Mesendoderm (in vitro differentiated cells): ENCODE data around the gene PSMA7.

ENCODE experiments used
- DNase-seq: peaks from one replicate; pipeline ENCODE4 v3.0.0; 2013
- H2AK5ac ChIP-seq: 2 replicates; pipeline ENCODE4 v1.6.1; 2013; ENCODE audit warnings: low read length, inconsistent platforms
- H2BK120ac ChIP-seq: 2 replicates; pipeline ENCODE4 v1.6.1; 2013; ENCODE audit warnings: low read depth, mild to moderate bottlenecking, low read length, moderate library complexity, mixed read lengths
- H2BK15ac ChIP-seq: replicated peaks from 2 replicates; pipeline ENCODE4 v1.6.1; 2013; ENCODE audit warnings: low read depth, mild to moderate bottlenecking, moderate library complexity
- H2BK5ac ChIP-seq: 2 replicates; pipeline ENCODE4 v1.6.1; 2013; ENCODE audit warnings: low read length, inconsistent platforms
- H3K18ac ChIP-seq: 2 replicates; pipeline ENCODE4 v1.6.1; 2013; ENCODE audit warnings: mild to moderate bottlenecking, low read length, mixed read lengths
- H3K23ac ChIP-seq: one replicate; pipeline ENCODE4 v1.6.1; 2013; ENCODE audit warnings: low read length
- H3K27ac ChIP-seq: 2 replicates; pipeline ENCODE4 v1.5.1; 2013; ENCODE audit warnings: low read depth, mild to moderate bottlenecking, inconsistent platforms, low read length, moderate library complexity
- H3K27me3 ChIP-seq: 2 replicates; pipeline ENCODE4 v1.6.1; 2013; ENCODE audit warnings: low read length, control low read depth, mild to moderate bottlenecking, inconsistent platforms; ENCODE audit not compliant: insufficient read depth, poor library complexity
- H3K36me3 ChIP-seq: 2 replicates; pipeline ENCODE4 v1.6.1; 2013; ENCODE audit warnings: low read length, inconsistent platforms; ENCODE audit not compliant: control insufficient read depth, insufficient read depth
- H3K4ac ChIP-seq: one replicate; pipeline ENCODE4 v1.6.1; 2013; ENCODE audit warnings: low read depth, mild to moderate bottlenecking, low read length, moderate library complexity
- H3K4me1 ChIP-seq: 2 replicates; pipeline ENCODE4 v1.6.1; 2013; ENCODE audit warnings: low read depth, low read length, inconsistent platforms; ENCODE audit not compliant: control insufficient read depth
- H3K4me2 ChIP-seq: 2 replicates; pipeline ENCODE4 v1.6.1; 2013; ENCODE audit warnings: low read length
- H3K4me3 ChIP-seq: 2 replicates; pipeline ENCODE4 v1.5.1; 2013; ENCODE audit warnings: mild to moderate bottlenecking, low read length
- H3K56ac ChIP-seq: one replicate; pipeline ENCODE4 v1.6.1; 2013; ENCODE audit warnings: low read length
- H3K79me1 ChIP-seq: 2 replicates; pipeline ENCODE4 v1.6.1; 2013; ENCODE audit warnings: low read length, inconsistent platforms
- H3K79me2 ChIP-seq: 2 replicates; pipeline ENCODE4 v1.6.1; 2013; ENCODE audit warnings: mild to moderate bottlenecking, low read length; ENCODE audit not compliant: control insufficient read depth, insufficient read depth
- H3K9ac ChIP-seq: 2 replicates; pipeline ENCODE4 v1.6.1; 2013; ENCODE audit warnings: low read length, inconsistent platforms
- H4K5ac ChIP-seq: one replicate; pipeline ENCODE4 v1.6.1; 2013; ENCODE audit warnings: low read length
- H4K8ac ChIP-seq: one replicate; pipeline ENCODE4 v1.6.1; 2013; ENCODE audit warnings: low read depth, mild to moderate bottlenecking, control low read depth, low read length, moderate library complexity
- WGBS: extraction: QIAGEN DNeasy Blood & Tissue Kit; methylation state at CpG from one replicate; pipeline ENCODE4 v1.1.7; 2013; ENCODE audit warnings: low lambda C conversion rate, missing lambda C conversion rate; ENCODE audit not compliant: insufficient coverage; ENCODE audit errors: extremely low coverage; 5-methylcytosine and 5-hydroxymethylcytosine counted together

PSMA7 gene

DNA sequence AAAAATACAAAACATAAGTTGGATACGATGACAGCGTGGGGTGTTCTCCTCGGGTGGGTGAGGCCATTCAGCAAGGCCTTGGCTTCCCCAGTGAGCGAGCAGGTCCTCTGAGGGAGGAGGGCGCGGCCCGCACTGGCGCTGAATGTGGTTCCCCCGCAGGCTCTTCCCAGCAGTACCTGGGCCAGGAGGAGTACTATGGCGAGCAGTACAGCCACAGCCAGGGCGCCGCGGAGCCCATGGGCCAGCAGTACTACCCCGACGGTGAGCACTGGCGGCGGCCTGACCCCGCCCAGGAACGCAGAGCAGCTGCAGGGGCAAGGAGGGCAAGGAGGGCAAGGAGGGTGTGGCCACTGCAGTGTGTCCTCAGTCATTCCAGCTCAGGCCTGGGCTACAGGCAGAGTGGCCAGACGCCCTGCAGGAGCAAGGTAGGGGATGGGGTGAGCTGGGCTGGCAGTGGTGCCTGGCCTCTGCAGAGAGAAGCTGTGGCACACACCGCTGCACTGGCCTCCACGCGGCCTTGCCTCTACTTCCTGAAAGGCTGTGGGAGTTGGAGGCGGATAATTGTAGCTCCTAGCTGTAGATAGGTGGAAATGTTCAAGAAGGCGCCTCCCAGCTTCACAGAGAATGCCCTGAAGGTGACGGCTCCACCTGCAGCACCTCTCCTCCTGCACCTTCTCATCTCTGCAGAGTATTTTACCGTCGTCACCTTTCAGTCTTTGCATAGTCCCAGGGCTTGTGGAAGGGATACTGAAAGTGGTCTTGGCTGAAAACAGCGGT is 21.0 kb upstream of the PSMA7 start:
- Histone ChIP-seq H3K27me3 (no peaks in the 10 kb centered on the region), H3K4me2 (no peak overlapping the region), H3K23ac (no peak overlapping the region), H2BK15ac (no peak overlapping the region), H4K8ac (no peak overlapping the region), H4K5ac (no peak overlapping the region), H2BK5ac (no peak overlapping the region), H3K4me1 (no peaks in the 10 kb centered on the region), H3K4me3 (no peak overlapping the region), H3K36me3 (peaks cover 14% of the 10 kb centered on the region), H3K79me2 (peaks cover under 1% of the 10 kb centered on the region), H3K56ac (no peak overlapping the region), H2AK5ac (no peak overlapping the region), H3K27ac (no peak overlapping the region), H2BK120ac (no peak overlapping the region), H3K9ac (no peak overlapping the region), H3K79me1 (peaks cover 2% of the 10 kb centered on the region), H3K4ac (no peak overlapping the region), H3K18ac (no peak overlapping the region)
- no peak for DNase-seq
- no CpG with 5 or more reads among the region's 29 CpGs for WGBS

DNA sequence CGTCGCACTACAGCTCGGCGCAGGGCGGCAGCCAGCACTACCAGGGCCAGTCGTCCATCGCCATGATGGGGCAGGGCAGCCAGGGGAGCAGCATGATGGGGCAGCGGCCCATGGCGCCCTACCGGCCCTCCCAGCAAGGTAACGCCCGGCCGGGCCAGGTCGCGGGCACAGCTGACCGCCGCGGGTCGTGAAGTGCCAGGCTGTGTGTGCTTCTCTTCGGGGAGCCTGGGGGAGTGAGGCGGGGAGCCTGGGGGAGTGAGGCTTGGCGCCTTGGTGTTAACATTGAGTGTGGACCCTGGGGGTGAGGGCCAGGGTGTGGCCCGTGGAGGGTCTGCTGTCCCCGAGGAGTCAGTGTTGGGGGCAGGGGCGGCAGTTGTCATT is 20.3 kb upstream of the PSMA7 start:
- no peak overlapping the region for H3K23ac ChIP-seq
- no peak overlapping the region for H2BK5ac ChIP-seq
- DNase-seq, result no peak
- H3K79me1 ChIP-seq, result peaks cover 6% of the 10 kb centered on the region
- H3K36me3 ChIP-seq, result peaks cover 14% of the 10 kb centered on the region
- no peak overlapping the region for H4K8ac ChIP-seq
- no peak overlapping the region for H3K4me2 ChIP-seq
- H3K27ac ChIP-seq, result no peak overlapping the region
- peaks cover 6% of the 10 kb centered on the region for H3K79me2 ChIP-seq
- H4K5ac ChIP-seq, result no peak overlapping the region
- H3K56ac ChIP-seq, result no peak overlapping the region
- H3K18ac ChIP-seq, result no peak overlapping the region
- H3K4ac ChIP-seq, result no peak overlapping the region
- H2AK5ac ChIP-seq, result no peak overlapping the region
- H3K4me1 ChIP-seq, result no peaks in the 10 kb centered on the region
- no peak overlapping the region for H3K9ac ChIP-seq
- H3K27me3 ChIP-seq, result no peaks in the 10 kb centered on the region
- no peak overlapping the region for H2BK120ac ChIP-seq
- no peak overlapping the region for H2BK15ac ChIP-seq
- no CpG with 5 or more reads among the region's 25 CpGs for WGBS
- H3K4me3 ChIP-seq, result no peak overlapping the region

DNA sequence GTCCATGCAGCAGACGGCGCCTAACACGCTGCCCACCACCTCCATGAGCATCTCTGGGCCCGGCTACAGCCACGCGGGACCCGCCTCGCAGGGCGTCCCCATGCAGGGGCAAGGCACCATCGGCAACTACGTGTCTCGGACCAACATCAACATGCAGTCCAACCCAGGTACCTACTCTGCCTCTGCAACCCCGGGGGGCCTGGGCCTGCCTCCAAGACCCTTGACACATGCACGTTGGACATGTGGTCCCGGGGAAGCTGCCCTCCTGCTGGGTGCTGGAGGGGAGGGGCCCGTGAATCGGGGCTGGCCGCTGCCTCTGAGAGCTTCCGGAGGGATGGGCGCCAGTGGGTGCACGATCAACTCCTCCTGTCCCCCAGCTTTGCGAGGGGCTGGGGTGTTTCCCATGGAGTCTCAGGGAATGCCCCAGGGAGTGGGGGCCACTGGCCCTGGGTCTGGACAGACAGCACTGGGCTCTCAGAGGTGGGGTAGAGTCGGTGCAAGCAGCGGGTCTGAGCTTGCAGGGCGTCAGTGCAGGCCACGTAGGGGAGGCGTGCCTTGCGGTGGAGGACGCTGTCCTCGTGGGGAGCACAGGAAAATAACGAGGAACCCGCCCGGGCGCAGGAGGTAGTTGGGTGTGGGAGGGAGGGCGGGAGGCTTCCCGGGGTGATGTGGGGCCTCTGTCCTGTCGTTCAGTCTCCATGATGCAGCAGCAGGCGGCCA is 19.7 kb upstream of the PSMA7 start:
- WGBS, result no CpG with 5 or more reads among the region's 38 CpGs
- H4K8ac ChIP-seq, result no peak overlapping the region

DNA sequence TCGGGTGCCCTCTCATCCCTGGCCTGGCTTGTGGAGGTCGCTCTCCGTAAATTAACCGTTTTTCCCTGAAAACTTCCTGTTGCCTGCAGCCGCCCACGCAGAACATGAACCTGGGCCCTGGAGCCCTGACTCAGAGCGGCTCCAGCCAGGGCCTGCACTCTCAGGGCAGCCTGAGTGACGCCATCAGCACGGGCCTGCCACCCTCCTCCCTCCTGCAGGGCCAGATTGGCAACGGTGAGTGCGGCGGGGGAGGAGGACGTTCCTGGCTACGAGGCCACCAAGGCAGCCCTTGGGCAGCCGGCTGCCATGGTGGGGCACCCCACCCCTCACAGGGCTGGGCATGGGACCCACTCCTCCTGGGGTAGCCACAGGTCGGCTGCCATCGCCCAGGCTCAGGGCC is 18.2 kb upstream of the PSMA7 start:
- Histone ChIP-seq H3K4ac (no peak overlapping the region), H3K9ac (no peak overlapping the region)
- WGBS, result no CpG with 5 or more reads among the region's 17 CpGs

More for the DNA sequence above, 19.7 kb upstream of the PSMA7 start:
- Histone ChIP-seq H3K79me1 (peaks cover 7% of the 10 kb centered on the region), H3K18ac (no peak overlapping the region), H2AK5ac (no peak overlapping the region), H3K4me3 (no peak overlapping the region), H3K36me3 (peaks cover 14% of the 10 kb centered on the region), H3K4me2 (no peak overlapping the region), H3K23ac (no peak overlapping the region), H2BK15ac (no peak overlapping the region), H3K27me3 (no peaks in the 10 kb centered on the region), H3K4me1 (no peaks in the 10 kb centered on the region), H3K27ac (no peak overlapping the region), H4K5ac (no peak overlapping the region), H2BK120ac (no peak overlapping the region), H3K9ac (no peak overlapping the region), H3K79me2 (peaks cover 12% of the 10 kb centered on the region), H2BK5ac (no peak overlapping the region), H3K56ac (no peak overlapping the region), H3K4ac (no peak overlapping the region)
- DNase-seq, result no peak

DNA sequence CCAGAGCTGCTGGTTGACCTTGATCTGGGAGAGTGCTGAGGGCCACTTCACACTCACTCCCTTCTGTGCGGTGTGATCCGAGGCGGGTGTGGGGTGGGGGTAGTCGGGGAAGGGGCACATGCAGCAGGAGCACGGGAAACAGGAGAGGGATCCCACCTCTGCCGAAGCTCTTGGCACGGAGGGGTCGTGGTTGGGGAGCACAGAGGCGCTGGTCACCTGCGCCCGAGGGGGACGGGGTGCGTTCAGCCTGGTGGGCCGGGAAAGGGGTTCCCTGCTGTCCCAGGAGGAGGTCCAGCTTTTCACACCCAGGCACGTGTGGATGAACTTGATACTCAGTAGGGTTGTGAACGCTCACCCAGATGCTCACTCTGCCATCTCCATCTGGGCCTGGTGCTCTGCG is 17.7 kb upstream of the PSMA7 start:
- Histone ChIP-seq H2BK120ac (no peak overlapping the region), H3K9ac (no peak overlapping the region), H3K4me3 (no peak overlapping the region), H2AK5ac (no peak overlapping the region), H3K79me2 (peaks cover 29% of the 10 kb centered on the region), H3K27me3 (no peaks in the 10 kb centered on the region), H3K56ac (no peak overlapping the region), H4K8ac (no peak overlapping the region), H3K4me1 (no peaks in the 10 kb centered on the region), H2BK5ac (no peak overlapping the region), H3K23ac (no peak overlapping the region), H2BK15ac (no peak overlapping the region), H3K4me2 (no peak overlapping the region), H3K36me3 (peaks cover 13% of the 10 kb centered on the region), H3K18ac (no peak overlapping the region), H3K27ac (no peak overlapping the region), H3K79me1 (peaks cover 17% of the 10 kb centered on the region), H3K4ac (no peak overlapping the region), H4K5ac (no peak overlapping the region)
- no CpG with 5 or more reads among the region's 17 CpGs for WGBS
- no peak for DNase-seq

More for the DNA sequence above, 18.2 kb upstream of the PSMA7 start:
- Histone ChIP-seq H3K56ac (no peak overlapping the region), H2BK120ac (no peak overlapping the region), H3K27ac (no peak overlapping the region), H2BK5ac (no peak overlapping the region), H3K36me3 (peaks cover 14% of the 10 kb centered on the region), H4K5ac (no peak overlapping the region), H3K79me2 (peaks cover 26% of the 10 kb centered on the region), H3K23ac (no peak overlapping the region), H3K79me1 (peaks cover 15% of the 10 kb centered on the region), H4K8ac (no peak overlapping the region), H3K27me3 (no peaks in the 10 kb centered on the region), H3K18ac (no peak overlapping the region), H3K4me3 (no peak overlapping the region), H2AK5ac (no peak overlapping the region), H2BK15ac (no peak overlapping the region), H3K4me2 (no peak overlapping the region), H3K4me1 (no peaks in the 10 kb centered on the region)
- no peak for DNase-seq
